Mesothelial cell of epicardium (in vitro differentiated cells): ENCODE data around the gene TRMT1. TPM values are rescaled to one million over a fixed set of nuclear protein-coding genes. Genes with fewer than 3 reads are reported as not detected.

ENCODE experiments used
- DNase-seq, 2 experiments: peaks; one replicate each; pipeline ENCODE4 v3.0.0; 2021; ENCODE audit warnings: low spot score in 2 of 2; ENCODE audit not compliant: unreplicated experiment in 2 of 2
- H3K27ac Mint-ChIP-seq: 2 replicates; pipeline ENCODE4 v1.8.0; 2021; ENCODE audit warnings: mixed read lengths
- H3K27me3 Mint-ChIP-seq: 2 replicates; pipeline ENCODE4 v1.8.0; 2021; ENCODE audit warnings: low read depth, mixed read lengths
- H3K36me3 Mint-ChIP-seq: 2 replicates; pipeline ENCODE4 v1.8.0; 2021; ENCODE audit warnings: mixed read lengths
- H3K4me1 Mint-ChIP-seq: 2 replicates; pipeline ENCODE4 v1.8.0; 2021; ENCODE audit warnings: mixed read lengths
- H3K4me3 Mint-ChIP-seq: 2 replicates; pipeline ENCODE4 v1.8.0; 2021; ENCODE audit warnings: mild to moderate bottlenecking, moderate library complexity, mixed read lengths
- H3K9me3 Mint-ChIP-seq: 2 replicates; pipeline ENCODE4 v1.8.0; 2021; ENCODE audit warnings: mixed read lengths
- CTCF ChIP-seq: fragments of 200-600 bp; sonication (generic); IDR thresholded peaks from one replicate; pipeline ENCODE4 v1.5.0; 2021; ENCODE audit warnings: antibody characterized with exemption; ENCODE audit not compliant: unreplicated experiment
- total RNA-seq: library from RNA; stranded (reverse); gene quantifications from 3 replicates; pipeline ENCODE4 v1.2.1, GENCODE V29; 2021

The TRMT1 gene
- total RNA-seq, 1 donor from 2014 or later: 57.0 TPM

- no peak for DNase-seq
- Mint-ChIP-seq H3K4me3 (no peak overlapping the region), H3K9me3 (no peaks in the 10 kb centered on the region), H3K27me3 (peaks cover 34% of the 10 kb centered on the region), H3K4me1 (peaks cover 37% of the 10 kb centered on the region), H3K27ac (no peak overlapping the region), H3K36me3 (peaks cover 9% of the 10 kb centered on the region)
- TF ChIP-seq CTCF: no peak
Measured at GRCh38 chr19:13089139-13089856, 27.2 kb downstream of the TRMT1 start.

- DNase-seq: no peak
- Mint-ChIP-seq H3K4me3 (no peak overlapping the region), H3K36me3 (peaks cover 10% of the 10 kb centered on the region), H3K27me3 (peaks cover 36% of the 10 kb centered on the region), H3K9me3 (no peaks in the 10 kb centered on the region), H3K4me1 (peaks cover 31% of the 10 kb centered on the region), H3K27ac (no peak overlapping the region)
- TF ChIP-seq CTCF: no peak
Measured at GRCh38 chr19:13087795-13088537, 28.6 kb downstream of the TRMT1 start.

- H3K9me3 Mint-ChIP-seq: no peaks in the 10 kb centered on the region
- peaks cover 37% of the 10 kb centered on the region for H3K27me3 Mint-ChIP-seq
- no peak for TF ChIP-seq CTCF
- peaks cover 11% of the 10 kb centered on the region for H3K36me3 Mint-ChIP-seq
- no peak for DNase-seq
- H3K4me1 Mint-ChIP-seq: peaks cover 37% of the 10 kb centered on the region
- H3K27ac Mint-ChIP-seq: no peak overlapping the region
- H3K4me3 Mint-ChIP-seq: no peak overlapping the region
Measured at GRCh38 chr19:13087295-13087694, 29.2 kb downstream of the TRMT1 start.

GRCh38 chr19:13086341-13086740 lies 30.2 kb downstream of the TRMT1 start:
- Mint-ChIP-seq H3K36me3 (peaks cover 13% of the 10 kb centered on the region), H3K4me1 (peaks cover 30% of the 10 kb centered on the region), H3K9me3 (no peaks in the 10 kb centered on the region), H3K27me3 (peaks cover 42% of the 10 kb centered on the region), H3K4me3 (no peak overlapping the region), H3K27ac (no peak overlapping the region)
- no peak for DNase-seq
- TF ChIP-seq CTCF: no peak

GRCh38 chr19:13085666-13086065 lies 30.9 kb downstream of the TRMT1 start:
- H3K4me3 Mint-ChIP-seq: no peak overlapping the region
- H3K36me3 Mint-ChIP-seq: peaks cover 13% of the 10 kb centered on the region
- peaks cover 23% of the 10 kb centered on the region for H3K4me1 Mint-ChIP-seq
- H3K27ac Mint-ChIP-seq: no peak overlapping the region
- no peak for TF ChIP-seq CTCF
- no peak for DNase-seq
- no peaks in the 10 kb centered on the region for H3K9me3 Mint-ChIP-seq
- peaks cover 42% of the 10 kb centered on the region for H3K27me3 Mint-ChIP-seq
